GM18508 (cell line): ENCODE measurements around the gene PVALEF.

Experiments
- ATAC-seq: cut with Tn5 transposase; IDR thresholded peaks from one replicate; pipeline ENCODE4 v1.9.1; 2021; ENCODE audit warnings: moderate number of reproducible peaks; ENCODE audit not compliant: insufficient read depth, unreplicated experiment

The PVALEF gene

GRCh38 chr17:81165246-81166032 lies at the start of gene PVALEF:
TSS of gene PVALEF (plus strand) at chr17:81165507. CDS start at chr17:81181227, 15,720 bp downstream.
- ATAC-seq = no peak

- no peak for ATAC-seq
These were observed 49.4 kb upstream of the PVALEF start for GRCh38 chr17:81115749-81116464.

GRCh38 chr17:81116704-81117103 lies 48.6 kb upstream of the PVALEF start:
- ATAC-seq = no peak

- ATAC-seq = no peak
These were observed 47.6 kb upstream of the PVALEF start for GRCh38 chr17:81117672-81118198.

- no peak for ATAC-seq
These were observed 46.7 kb upstream of the PVALEF start for GRCh38 chr17:81118308-81119221.

GRCh38 chr17:81119223-81120148 lies 45.8 kb upstream of the PVALEF start:
- no peak for ATAC-seq

GRCh38 chr17:81120149-81120484 lies 45.2 kb upstream of the PVALEF start:
- ATAC-seq = no peak

GRCh38 chr17:81120695-81121621 lies 44.3 kb upstream of the PVALEF start:
- no peak for ATAC-seq

GRCh38 chr17:81121841-81122733 lies 43.2 kb upstream of the PVALEF start:
- ATAC-seq = no peak

GRCh38 chr17:81123052-81124048 lies 42.0 kb upstream of the PVALEF start:
- ATAC-seq = no peak

- no peak for ATAC-seq
These were observed 40.9 kb upstream of the PVALEF start for GRCh38 chr17:81124377-81124776.

- ATAC-seq = no peak
These were observed 39.7 kb upstream of the PVALEF start for GRCh38 chr17:81125573-81126081.

GRCh38 chr17:81126281-81127132 lies 38.8 kb upstream of the PVALEF start:
- ATAC-seq = no peak

GRCh38 chr17:81127133-81127455 lies 38.2 kb upstream of the PVALEF start:
- ATAC-seq = no peak

GRCh38 chr17:81127526-81128177 lies 37.7 kb upstream of the PVALEF start:
- no peak for ATAC-seq
